ENCODE data around the gene HS6ST2. TPM values are rescaled to one million over a fixed set of nuclear protein-coding genes. Genes with fewer than 3 reads are reported as not detected.

HS6ST2 gene
- polyA plus RNA-seq, 1 of the 3 experiments (the other 2 are of a cell fraction), result 0.05 TPM

GRCh38 chrX:132990835-132991234 lies 32.4 kb upstream of the HS6ST2 start:
- Histone ChIP-seq H4K20me1 (ENCODE audit: insufficient read depth) (no peaks in the 10 kb centered on the region), H3K9ac (no peak overlapping the region), H2AFZ (ENCODE audit: low read depth) (no peak overlapping the region), H3F3A (replicated peaks; ENCODE audit: insufficient read depth) (no peaks in the 10 kb centered on the region), H3K9me2 (no peaks in the 10 kb centered on the region), H3K36me3 (replicated peaks in 1 of 2; ENCODE audit: control insufficient read depth in 1 of 2, insufficient read depth in 2 of 2, low read length in 1 of 2) (no peaks in the 10 kb centered on the region), H3K9me3 (no peaks in the 10 kb centered on the region), H3K4me1 (ENCODE audit: control insufficient read depth in 1 of 2, insufficient read depth in 2 of 2, low read depth in 1 of 2, low read length in 1 of 2) (peaks cover 0 to 3% of the 10 kb centered on the region in 2 experiments; a peak in 1 of 4 replicates), H3K4me2 (no peak overlapping the region), H3K27ac (ENCODE audit: low read depth in 2 of 2, low read length in 1 of 2) (no peak overlapping the region), H3K4me3 (ENCODE audit: low read depth in 2 of 2, low read length in 1 of 2) (no peak overlapping the region), H3K79me2 (ENCODE audit: insufficient read depth) (no peaks in the 10 kb centered on the region), H3K27me3 (ENCODE audit: insufficient read depth) (no peaks in the 10 kb centered on the region; the same call in 1 of the 2 replicates)
- POLR2A ChIA-PET, result no interaction called here
- DNase-seq, result no peak
- 4% methylated on average over 2 of the region's 2 CpGs for WGBS (ENCODE audit: low lambda C conversion rate)
- no peak for TF ChIP-seq TCF12 (IDR thresholded peaks at IDR 0.05)
- TF ChIP-seq POLR2AphosphoS5 (IDR thresholded peaks at IDR 0.05; ENCODE audit: low read depth, low read length), result no peak
- no peak for TF ChIP-seq RXRA (IDR thresholded peaks at IDR 0.05; ENCODE audit: borderline replicate concordance, low read depth)
- no peak for TF ChIP-seq GABPA (IDR thresholded peaks at IDR 0.05; ENCODE audit: low read depth)
- TF ChIP-seq MXI1 (IDR thresholded peaks at IDR 0.05; ENCODE audit: low read depth, low read length), result no peak
- TF ChIP-seq EP300 (IDR thresholded peaks at IDR 0.05; ENCODE audit: borderline replicate concordance in 1 of 2, low read depth in 1 of 2, low read length in 1 of 2), result no peak
- no peak for TF ChIP-seq CHD2 (IDR thresholded peaks at IDR 0.05; ENCODE audit: low read length, partially characterized antibody)
- TF ChIP-seq TAF1 (IDR thresholded peaks at IDR 0.05; ENCODE audit: borderline replicate concordance, low read depth, low read length), result no peak
- CTCF ChIA-PET, result interaction anchor here (1.4 to 2.6 kb wide), 3 partner anchors 15 to 181 kb away, joined by 3 to 9 read pairs (median 7); no protein-coding TSS in a partner anchor

GRCh38 chrX:132986556-132986955 lies 28.1 kb upstream of the HS6ST2 start:
- Histone ChIP-seq H3K4me2 (no peak overlapping the region), H3F3A (replicated peaks; ENCODE audit: insufficient read depth) (no peaks in the 10 kb centered on the region), H3K4me3 (ENCODE audit: low read depth in 2 of 2, low read length in 1 of 2) (no peak overlapping the region), H3K79me2 (ENCODE audit: insufficient read depth) (no peaks in the 10 kb centered on the region), H3K36me3 (replicated peaks in 1 of 2; ENCODE audit: control insufficient read depth in 1 of 2, insufficient read depth in 2 of 2, low read length in 1 of 2) (no peaks in the 10 kb centered on the region), H3K27ac (ENCODE audit: low read depth in 2 of 2, low read length in 1 of 2) (peak overlapping the region in 1 of 2 experiments; percentile 29; a peak in 1 of 4 replicates), H3K9me3 (no peaks in the 10 kb centered on the region), H3K27me3 (ENCODE audit: insufficient read depth) (no peaks in the 10 kb centered on the region), H2AFZ (ENCODE audit: low read depth) (no peak overlapping the region), H3K9me2 (no peaks in the 10 kb centered on the region), H4K20me1 (ENCODE audit: insufficient read depth) (no peaks in the 10 kb centered on the region), H3K9ac (no peak overlapping the region), H3K4me1 (ENCODE audit: control insufficient read depth in 1 of 2, insufficient read depth in 2 of 2, low read depth in 1 of 2, low read length in 1 of 2) (peaks cover 0 to 17% of the 10 kb centered on the region in 2 experiments; a peak in 1 of 4 replicates)
- DNase-seq, result no peak
- TF ChIP-seq RCOR1 (IDR thresholded peaks at IDR 0.05; ENCODE audit: low read length) (no peak), CTCF (IDR thresholded peaks at IDR 0.05) (no peak), NFIC (IDR thresholded peaks at IDR 0.05; ENCODE audit: borderline replicate concordance) (no peak), FOXM1 (IDR thresholded peaks at IDR 0.05; ENCODE audit: low read depth) (no peak), GABPA (IDR thresholded peaks at IDR 0.05; ENCODE audit: low read depth) (no peak), ZBTB33 (IDR thresholded peaks at IDR 0.05; ENCODE audit: borderline replicate concordance, low read depth) (no peak), CHD2 (IDR thresholded peaks at IDR 0.05; ENCODE audit: low read length, partially characterized antibody) (no peak), USF1 (IDR thresholded peaks at IDR 0.05; ENCODE audit: borderline replicate concordance, low read depth) (no peak), MEF2A (IDR thresholded peaks at IDR 0.05; ENCODE audit: borderline replicate concordance, low read depth) (no peak), FOXJ3 (CRISPR knock-in tag; IDR thresholded peaks at IDR 0.05) (no peak), SMC3 (IDR thresholded peaks at IDR 0.05; ENCODE audit: low read depth, low read length) (no peak)
- ChIA-PET POLR2A (no interaction called here), CTCF (interaction anchor here (1.5 to 1.8 kb wide), 2 partner anchors 11 to 18 kb away, joined by 5 read pairs; no protein-coding TSS in a partner anchor)

Measured in SK-N-SH (cell line).